NOMO-1 (cell line): Measurements from ENCODE around the gene C2orf72.
"Not testable (repeated sequence)": the region's sequence is repeated elsewhere in the genome, so short reads cannot be mapped to it uniquely, and the experiment has no call there.

Experiments used
- DNase-seq, 2 experiments: peaks; one replicate each; lab custom pipeline; 2025; ENCODE audit not compliant: unreplicated experiment in 2 of 2; lab: John Stamatoyannopoulos, UW

The C2orf72 gene

DNA sequence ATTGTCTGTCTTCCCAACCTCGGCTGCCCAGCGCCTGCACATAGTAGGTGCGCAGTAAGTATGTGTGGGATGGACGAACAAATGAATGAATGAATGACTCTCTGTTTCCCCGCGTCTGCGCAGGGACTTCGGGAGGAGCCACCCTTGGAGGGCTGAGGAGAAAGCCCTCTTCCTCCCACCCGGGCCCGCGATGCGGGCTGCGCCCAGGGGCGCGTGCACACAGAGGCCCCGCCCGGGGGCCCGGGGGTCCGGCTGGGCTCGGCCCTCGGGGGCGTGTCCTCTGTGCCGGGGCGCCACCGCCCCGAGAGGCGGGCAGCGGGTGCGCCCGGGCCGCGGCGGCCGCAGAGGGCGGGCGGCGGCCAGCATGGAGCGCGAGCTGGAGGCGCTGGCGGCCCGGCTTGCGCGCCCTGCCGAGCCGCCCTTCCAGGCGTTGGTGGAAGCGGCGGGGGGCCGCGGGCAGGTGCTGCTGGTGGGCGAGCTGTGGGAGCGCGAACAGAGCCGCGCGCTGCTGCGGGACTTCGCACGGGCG lies at the start of gene C2orf72:
Gene C2orf72, plus strand, starts transcription at position 322 of the 529 bp plus-strand sequence. Its CDS starts 43 bp downstream, at position 365.
- DNase-seq: no peak

DNA sequence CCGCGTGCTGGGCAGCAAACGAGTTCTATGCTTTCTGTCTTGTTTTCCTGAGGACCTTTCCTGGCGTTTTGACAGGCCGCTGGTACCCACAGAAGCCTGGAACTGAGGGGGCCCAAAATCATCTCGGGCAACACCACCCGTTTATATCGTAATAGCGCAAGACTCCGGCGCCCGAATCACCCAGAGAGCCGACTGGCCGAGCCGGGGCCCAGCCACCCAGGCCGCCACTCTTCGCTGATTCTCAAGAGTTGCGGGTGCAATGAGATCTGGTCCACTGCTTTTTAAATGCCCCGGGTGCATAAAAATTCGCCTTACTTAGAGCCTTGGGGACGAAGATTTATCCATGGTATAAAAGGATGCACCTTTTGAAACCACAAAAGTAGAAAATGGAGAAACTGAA lies 47.6 kb upstream of the C2orf72 start:
- DNase-seq: no peak

DNA sequence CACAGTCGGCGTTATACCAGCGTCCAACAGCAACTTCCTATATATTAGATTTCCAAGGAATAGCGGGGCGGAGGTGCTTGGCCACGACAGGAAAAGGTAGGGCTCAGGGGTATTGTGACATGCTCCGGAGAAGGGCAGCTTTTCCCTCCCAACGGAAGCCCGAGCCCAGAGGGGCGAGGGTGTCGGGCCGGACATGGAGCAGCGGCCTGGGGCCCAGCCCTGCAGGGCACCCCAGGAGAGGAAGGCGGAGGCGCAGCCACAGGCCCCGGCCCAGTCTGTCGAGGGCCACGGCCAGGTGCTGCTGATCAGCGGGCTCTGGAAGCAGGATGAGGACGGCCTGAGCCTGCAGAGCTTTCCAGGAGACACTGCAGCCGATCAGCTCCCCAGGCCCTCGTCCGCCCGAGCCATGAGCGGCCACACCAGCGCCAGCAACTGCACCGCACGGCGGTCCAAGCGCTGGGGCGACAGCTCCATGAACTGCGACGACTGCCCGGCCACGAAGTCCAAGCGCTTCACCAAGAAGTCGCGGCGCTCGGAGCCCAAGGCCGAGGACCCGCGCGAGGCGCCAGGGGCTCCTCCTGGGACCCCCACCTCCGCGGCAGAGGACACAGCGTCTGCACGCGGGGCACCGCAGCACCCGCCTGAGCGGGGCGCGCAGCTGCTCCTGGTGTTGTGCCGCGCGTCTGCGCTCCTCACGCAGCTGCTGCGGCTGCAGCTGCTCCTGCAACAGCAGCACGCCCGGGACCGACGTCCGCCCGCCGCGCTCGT lies 47.0 kb upstream of the C2orf72 start:
- no peak for DNase-seq

DNA sequence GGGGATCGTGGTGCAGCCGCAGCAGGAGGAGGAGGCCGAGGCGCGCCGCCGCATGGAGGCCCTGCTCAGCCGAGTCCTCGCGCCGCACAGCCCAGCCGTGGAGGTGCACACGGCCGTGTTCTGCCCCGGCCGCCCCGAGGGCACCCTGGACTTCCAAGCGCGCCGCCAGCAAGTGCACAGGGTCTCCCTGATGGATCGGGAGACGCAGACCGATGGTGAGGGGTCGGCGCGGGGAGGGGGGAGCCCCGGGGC lies 46.5 kb upstream of the C2orf72 start:
- no peak for DNase-seq

DNA sequence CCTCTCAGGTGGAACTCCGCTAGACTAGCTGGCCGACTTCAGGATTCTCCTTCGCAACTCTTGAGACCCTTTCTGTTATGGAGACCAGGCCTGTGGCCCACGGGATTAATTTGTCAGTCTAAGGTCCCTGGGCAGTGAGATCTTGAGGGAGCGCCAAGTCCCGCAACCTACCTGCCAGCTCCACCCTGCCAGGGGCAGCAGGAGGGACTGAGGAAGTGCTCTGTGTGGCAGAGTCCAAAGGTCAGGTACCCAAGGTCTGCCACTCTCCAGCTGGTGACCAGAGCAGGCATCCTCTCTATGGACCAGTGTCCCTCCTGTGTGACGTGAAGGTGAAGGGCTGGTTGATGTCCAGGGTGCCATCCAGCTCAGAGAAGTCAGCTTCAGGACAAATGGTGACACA lies 45.7 kb upstream of the C2orf72 start:
- no peak for DNase-seq

DNA sequence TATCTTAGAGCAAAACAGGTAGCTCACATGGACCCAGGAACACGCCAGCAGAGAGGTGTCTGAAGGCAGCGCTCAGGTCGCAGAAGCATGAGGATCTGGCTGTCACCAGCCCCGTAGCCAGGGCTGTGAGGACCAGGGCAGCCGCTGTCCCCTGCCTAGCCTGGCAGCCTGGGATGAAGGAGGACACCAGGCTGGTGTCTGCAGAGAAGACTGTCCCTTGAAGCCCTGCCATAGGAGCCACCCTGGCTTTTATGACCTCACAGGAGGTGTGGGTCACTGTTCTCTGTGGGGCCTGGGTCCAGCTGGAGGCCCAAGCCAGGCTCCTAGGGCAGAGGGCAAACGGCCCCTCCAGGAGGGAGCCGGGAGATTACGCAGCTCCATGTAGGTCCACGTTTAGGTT lies 41.5 kb upstream of the C2orf72 start, which contains the start of gene SPATA3:
Gene SPATA3, plus strand, starts transcription at position 301 of the 400 bp plus-strand sequence. CDS start 113 bp downstream, outside the sequence.
- DNase-seq: no peak

DNA sequence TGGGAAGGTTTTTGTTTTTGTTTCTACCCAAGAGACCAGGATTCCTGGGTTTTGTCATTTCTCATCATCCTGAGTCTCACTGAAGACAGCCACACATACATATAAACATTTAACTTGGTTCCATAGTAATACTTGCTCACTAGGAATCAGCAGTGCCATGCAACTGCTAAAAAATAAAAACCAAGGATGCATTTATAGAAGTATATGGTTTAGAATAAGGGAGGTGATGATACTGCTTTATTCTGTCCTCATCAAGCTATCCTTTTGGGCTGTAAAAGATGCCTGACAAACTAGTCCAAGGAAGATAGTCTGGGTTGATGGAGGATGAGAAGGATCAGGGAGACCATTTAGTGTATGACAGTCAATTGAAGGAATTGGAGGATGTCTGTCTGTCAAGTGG lies 40.7 kb upstream of the C2orf72 start:
- DNase-seq: no peak

DNA sequence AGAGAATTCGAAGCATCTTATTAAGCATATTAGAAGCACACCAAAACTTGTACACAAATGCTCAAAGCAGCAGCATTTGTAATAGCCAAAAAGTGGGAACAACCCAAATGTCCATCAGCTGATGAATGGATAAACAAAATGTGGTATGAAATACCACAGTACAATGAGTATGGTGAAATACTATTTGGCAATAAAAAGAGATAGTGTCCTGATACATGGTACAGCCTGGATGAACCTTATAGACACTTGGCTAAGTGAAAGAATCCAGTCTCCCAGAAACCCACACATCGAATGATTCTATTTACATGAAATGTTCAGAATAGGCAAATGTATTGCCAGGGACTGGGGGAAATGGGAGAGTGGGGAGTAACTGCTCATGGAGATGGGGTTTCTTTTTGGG lies 38.4 kb upstream of the C2orf72 start:
- DNase-seq: no peak

DNA sequence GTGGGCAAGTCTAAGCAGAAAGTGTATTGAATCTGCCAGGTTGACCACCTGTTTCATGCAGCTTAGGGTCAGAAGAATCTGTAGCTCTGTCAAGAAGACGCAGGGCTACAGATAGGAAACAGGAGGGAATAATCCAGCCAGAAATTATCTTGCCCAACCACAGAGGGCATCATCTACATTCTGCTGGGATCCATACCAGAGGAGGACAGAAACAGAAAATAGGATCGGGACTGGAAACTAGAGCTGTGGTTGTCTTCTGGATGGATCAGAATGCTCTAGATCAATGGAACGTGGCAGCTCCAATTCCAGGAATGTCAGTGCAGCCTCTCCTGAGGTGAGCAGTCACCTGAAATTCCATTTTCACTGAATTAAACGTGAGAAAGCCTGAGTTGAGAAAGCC lies 37.8 kb upstream of the C2orf72 start:
- DNase-seq: no peak

DNA sequence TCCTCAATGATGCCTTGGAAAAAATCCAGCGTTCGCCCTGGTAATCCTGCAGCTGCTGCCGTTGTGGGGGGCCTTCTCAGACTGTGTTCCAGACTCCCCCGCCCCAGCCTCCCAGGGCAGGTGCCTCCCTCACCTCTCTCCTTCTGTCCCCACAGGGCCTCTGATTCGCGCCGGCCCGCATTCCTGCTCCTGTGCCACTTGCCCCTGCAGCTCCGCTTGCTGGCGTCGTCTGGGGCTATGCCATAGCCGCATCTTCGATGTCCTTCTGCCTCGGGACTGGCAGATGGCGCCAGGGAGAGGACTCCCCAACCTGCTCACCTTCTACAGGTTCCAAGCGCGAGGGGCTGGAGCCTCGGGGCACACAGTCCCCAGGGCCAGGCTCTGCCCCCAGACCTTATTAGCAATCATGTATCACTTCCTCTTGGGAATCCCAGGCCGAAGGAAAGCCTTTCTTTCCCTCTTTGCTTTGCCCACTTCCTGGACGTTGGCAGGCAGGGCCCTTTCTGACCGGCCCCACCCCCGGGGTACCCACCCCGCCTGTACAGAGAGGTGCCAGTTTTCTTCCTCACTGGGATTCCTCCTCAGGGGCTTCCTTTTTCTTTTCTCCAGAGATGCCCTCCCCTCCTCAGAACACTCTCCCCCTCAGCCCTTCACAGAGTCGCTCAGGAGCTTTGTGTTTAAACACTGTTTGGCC lies 37.0 kb upstream of the C2orf72 start:
- no peak for DNase-seq

DNA sequence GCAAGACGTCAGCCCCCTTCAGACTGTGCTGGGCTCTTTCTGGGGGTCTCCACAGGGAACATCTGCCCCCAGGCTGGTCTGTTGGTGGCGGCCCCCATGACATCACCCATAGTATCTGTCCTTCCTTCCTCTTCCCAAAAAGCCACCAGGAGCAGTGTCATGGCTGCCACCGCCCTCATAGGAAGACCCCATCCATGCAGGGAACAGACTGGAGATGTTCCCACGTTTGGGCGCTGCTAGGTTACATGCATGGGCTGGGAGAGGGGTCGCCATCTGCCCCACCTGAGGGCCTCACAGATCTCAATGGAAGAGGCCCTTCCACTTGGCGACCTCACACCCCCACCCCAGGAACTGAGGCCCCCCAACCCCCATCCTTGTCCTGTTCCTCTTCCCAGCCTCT lies 36.3 kb upstream of the C2orf72 start:
- no peak for DNase-seq

DNA sequence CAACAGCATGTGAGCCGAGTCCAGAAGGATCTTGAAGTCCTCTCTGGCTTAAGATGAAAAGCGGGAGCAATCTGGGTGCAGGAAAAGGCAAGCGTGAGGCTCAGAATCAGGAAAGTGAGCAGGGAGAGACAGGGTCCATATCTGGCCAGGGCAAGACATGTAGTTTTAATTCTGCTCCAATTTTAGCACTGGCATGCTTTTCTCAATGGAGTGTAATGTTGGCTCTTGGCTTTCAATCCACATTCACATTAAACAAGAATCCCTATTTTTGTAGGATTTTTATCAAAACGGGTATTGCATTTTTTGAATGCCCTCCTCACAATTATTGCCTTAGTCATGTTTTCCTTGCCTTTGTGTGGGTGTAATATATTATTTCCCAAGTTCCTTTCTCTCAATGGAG lies 35.4 kb upstream of the C2orf72 start:
- no peak for DNase-seq

DNA sequence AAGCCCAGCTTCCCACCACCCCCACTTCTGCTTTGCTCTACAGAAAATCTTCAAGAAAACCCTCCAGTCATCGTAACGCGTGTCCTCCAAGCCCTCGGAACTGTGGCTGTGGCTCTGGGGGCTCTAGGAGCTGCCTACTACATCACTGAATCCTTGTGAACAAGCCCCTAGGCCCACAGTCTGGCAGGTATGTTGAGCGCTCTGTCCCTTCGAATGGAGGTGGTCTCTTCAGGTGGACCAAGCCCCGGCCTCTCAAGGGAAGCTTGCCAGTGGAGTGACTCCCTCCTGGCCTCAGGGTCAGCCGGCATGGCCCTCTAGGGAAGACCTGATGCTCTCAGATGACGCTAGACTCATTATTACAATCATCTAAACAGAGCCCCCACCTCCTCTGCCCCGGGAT lies 34.7 kb upstream of the C2orf72 start:
- DNase-seq: no peak

DNA sequence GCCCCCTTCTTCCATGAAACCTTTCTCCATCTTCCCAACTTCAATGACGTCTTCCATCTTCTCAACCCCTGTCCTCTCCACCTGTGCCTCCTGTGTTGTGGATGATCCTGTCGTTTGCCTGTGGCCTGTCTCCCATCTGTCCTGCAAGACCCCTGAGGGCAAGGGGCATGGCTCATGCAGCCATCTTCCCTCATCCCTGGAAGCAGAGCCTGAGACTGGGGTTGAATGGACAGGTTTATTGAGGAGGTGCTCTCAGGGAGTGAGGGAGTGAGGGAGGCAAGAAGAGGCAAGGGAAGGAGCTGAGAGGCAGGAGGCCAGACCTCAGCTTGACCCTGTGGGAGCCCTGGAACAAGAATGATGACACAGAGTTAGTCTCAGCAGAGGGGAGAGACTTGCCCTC lies 34.1 kb upstream of the C2orf72 start:
- DNase-seq: no peak

DNA sequence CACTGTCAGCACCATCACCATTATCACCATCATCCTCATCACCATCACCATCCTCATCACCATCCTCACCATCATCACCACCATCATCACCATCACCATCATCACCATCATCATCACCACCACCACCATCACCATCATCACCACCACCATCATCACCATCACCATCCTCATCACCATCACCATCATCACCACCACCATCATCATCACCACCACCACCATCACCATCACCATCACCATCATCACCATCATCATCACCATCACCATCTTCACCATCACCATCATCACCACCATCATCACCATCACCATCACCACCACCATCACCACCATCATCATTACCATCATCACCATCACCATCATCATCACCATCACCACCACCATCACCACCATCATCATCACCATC lies 32.4 kb upstream of the C2orf72 start:
- DNase-seq: not testable (repeated sequence)

DNA sequence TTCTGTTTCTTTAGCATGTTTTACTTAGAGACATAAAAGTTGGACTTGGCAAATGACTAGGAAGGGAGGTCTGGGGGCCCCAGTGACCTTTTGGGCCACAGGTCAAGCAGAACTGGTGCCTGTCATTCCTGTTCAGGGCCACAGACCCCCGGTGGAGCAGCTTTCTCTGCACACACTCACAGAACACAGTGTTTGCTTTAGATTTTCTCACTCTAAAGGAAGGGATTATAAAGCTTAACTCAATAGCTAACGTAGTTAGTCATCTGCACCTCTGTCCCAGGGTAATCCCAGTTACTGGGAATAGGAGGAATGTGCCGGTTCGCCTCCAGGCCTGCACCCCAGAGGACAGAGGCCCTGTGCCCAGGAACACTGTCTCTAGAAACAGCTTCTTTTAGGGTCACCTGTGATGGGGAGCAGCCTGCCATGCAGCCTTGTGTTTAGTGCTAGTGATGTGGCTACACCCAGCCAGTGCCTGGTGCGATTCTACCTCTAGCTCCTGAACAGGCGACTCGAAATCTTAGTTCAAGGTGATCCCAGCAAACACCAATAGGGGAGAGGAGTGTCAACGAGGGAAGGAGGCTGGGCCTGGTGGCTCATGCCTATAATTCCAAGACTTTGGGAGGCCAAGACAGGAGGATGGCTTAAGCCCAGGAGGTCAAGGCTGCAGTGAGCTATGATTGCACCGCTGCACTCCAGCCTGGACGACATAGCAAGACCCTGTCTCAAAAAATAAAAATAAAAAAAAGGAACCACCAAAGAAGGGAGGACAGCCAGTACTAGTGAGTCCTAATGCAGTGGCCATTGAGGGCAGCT lies 29.8 kb upstream of the C2orf72 start:
- DNase-seq: no peak

DNA sequence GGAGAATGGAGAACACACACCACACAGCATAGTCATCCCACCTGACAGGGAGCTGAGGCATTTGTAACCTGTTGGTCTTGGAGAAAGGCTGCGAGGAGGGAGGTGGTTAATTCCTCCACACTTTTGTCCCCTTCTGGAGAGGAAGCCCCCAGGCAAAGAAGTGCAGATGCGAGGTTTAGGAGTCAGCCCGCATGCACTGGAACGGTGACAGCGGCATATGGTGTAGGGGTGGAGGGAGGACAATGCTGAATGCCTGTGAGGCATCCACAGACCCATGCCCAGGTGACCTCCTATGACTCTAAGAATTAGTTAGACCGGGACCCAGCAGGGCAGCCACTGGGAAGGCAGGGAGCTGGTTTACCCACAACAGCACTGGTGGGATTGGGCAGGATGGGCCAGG lies 29.2 kb upstream of the C2orf72 start:
- no peak for DNase-seq

DNA sequence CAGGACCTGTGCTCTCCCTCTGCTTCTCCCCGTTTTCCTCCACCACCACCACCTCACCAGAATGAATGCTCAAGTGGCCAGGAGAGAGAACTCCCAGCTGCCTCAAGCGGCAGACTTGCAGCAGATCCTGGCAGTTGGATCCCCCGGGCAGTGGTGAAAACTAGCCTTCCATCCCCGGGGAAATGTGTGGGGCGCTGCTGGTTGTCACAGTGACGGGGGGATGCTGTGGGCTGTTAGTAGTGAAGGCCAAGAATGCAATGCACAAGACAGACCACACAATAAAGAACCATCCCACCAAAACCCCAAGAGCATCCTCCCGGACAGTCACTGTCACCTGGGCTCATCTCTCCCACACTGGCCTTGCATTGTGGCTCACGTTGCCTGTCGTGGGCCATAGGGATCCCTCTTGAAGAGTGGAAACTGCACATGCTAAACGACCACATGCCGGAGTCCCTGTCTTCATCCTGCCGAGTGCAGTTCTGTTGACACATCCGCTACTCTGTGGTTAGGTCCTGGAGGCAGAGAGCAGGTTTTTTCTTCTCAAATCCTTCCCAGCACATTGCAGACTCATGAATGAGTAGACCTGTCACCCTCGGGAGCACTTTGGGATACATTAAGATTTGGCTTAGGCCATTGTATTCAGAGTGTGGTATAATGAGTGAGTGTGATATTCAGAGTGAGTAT lies 27.9 kb upstream of the C2orf72 start:
- no peak for DNase-seq

DNA sequence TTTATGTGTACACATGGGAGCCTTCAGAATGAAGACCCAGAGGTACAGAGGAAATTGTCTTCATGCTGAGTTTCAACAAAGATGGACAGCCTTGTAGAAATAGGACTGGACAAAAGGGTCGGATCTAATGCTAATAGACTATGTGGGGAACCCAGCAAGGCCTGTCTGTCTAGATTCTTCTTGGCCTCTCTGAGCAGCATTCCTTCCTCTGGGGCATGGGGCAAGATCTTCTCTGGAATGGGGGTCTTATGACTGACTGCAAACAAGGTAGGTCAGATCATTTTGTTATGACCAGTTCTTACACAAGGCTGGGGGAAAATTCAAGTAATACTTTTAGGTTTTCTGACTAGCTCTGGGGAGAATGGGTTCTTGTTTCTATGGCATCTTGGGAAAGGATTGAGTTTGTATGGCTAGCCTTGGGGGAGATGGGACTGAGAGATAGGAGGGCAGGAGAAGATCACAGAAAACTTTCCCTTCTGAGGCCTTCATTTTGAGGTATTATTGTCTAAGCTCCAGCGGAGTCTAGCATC lies 27.1 kb upstream of the C2orf72 start:
- no peak for DNase-seq

DNA sequence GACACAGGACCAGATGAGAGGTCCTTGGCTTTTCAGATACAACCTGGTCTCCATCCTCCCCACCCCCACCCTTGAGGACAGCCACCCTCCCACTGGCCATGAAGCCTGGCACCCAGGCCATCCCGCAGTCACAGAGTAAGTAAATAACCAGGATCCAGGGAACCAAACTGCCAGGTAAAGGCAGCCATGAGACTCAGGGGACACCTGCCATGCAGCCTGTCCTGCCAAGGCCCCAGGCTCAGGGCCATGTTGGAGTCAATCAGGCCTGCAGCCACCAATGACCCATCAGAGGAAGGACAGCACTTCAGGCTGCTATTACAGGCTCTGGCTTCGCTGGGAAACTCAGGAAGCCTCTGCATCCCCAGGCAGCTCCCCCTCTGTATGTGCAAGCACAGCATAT lies 25.8 kb upstream of the C2orf72 start:
- DNase-seq: no peak

DNA sequence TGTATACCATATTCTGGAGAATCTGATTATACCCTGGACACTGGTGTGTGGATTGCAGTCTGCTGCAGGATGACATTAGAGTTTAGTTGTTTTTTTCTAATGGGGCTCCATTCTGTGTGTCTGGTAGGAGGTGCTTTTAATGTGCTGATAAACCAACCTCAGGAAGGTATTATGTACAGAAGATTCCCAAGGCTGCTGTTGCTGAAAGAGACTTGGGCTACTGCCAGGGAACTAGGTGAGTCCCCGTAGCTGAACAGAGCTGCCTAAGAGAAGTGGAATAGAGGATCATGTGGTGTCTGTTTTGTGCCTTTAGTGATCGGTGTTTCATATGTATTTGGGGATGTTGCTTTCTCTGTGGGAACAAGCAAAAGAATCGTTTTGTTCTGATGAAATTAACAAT lies 24.9 kb upstream of the C2orf72 start:
- no peak for DNase-seq
